A673 (cell line): ENCODE results near the gene TBC1D22A.

Experiments used
- EZH2 ChIP-seq: fragments of 200-600 bp; sonication (generic); IDR thresholded peaks from 2 replicates; pipeline ENCODE4 v1.6.1; 2017; ENCODE audit warnings: borderline replicate concordance, low read depth, mild to moderate bottlenecking, mixed read lengths, antibody characterized with exemption, low read length; ENCODE audit not compliant: poor library complexity, severe bottlenecking
- TF ChIP-seq, protein P1 (sequence below): fragments of 300-800, 200-600 bp; sonication (generic); conservative IDR thresholded peaks from 2 replicates; pipeline ENCODE4 v1.5.1; 2017; ENCODE audit warnings: low read depth, mild to moderate bottlenecking, antibody characterized with exemption, low read length, moderate library complexity, mixed read lengths

- TF ChIP-seq, protein P1, sequence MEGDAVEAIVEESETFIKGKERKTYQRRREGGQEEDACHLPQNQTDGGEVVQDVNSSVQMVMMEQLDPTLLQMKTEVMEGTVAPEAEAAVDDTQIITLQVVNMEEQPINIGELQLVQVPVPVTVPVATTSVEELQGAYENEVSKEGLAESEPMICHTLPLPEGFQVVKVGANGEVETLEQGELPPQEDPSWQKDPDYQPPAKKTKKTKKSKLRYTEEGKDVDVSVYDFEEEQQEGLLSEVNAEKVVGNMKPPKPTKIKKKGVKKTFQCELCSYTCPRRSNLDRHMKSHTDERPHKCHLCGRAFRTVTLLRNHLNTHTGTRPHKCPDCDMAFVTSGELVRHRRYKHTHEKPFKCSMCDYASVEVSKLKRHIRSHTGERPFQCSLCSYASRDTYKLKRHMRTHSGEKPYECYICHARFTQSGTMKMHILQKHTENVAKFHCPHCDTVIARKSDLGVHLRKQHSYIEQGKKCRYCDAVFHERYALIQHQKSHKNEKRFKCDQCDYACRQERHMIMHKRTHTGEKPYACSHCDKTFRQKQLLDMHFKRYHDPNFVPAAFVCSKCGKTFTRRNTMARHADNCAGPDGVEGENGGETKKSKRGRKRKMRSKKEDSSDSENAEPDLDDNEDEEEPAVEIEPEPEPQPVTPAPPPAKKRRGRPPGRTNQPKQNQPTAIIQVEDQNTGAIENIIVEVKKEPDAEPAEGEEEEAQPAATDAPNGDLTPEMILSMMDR, result no peak
- TF ChIP-seq EZH2, result no peak
Measured at GRCh38 chr22:47065756-47066615, 303.5 kb downstream of the TBC1D22A start.
